ENCODE results near the gene ZEB1. TPM values are rescaled to one million over a fixed set of nuclear protein-coding genes. Genes with fewer than 3 reads are reported as not detected.

ZEB1 gene
- total and polyA plus RNA-seq, 9 of the 15 experiments (the other 6 are each of a cell fraction or from before 2014, with no cell fraction given): 2.1 to 8.4 (median 4.9) TPM

DNA sequence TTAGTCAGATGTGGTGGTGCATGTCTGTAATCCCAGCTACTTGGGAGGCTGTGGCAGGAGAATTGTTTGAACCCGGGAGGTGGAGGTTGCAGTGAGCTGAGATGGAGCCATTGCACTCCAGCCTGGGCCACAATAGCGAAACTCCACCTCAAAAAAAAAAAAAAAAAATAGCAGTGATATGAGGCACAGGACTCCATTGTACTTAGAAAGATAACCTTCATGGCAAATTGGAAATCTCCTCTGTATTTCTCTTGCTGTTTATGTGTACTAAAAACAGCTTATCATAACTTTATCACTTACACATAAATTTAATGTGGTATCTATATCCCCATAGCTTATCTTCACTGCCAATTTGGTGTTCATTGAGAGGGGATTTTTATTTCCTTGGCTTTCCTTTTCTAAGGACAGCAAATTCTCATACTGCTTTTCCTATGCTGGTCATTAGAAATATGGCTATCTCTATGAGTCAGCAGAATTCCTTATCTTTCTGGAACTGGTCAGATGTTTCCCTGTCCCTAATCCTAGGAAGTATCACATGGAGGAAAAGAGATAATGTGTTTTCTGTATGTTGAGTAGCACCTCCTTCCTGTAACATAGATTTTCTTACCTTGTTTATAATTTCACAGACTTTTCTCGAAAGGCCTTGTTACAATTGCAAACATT is 40.6 kb upstream of the ZEB1 start (continued):
- no peak for TF ChIP-seq ZNF764 (CRISPR knock-in tag; IDR thresholded peaks at IDR 0.05; ENCODE audit: low read depth)
- TF ChIP-seq RBM39 (optimal IDR thresholded peaks at IDR 0.05; ENCODE audit: low read depth, low read length): no peak
- no peak for TF ChIP-seq ELF4 (CRISPR knock-in tag; IDR thresholded peaks at IDR 0.05)
- no peak for TF ChIP-seq CEBPG (CRISPR knock-in tag; IDR thresholded peaks at IDR 0.05)
- TF ChIP-seq CEBPG (tag; conservative IDR thresholded peaks at IDR 0.05 in 1 of 2, IDR thresholded peaks at IDR 0.05 in 1 of 2): no peak
- no peak for TF ChIP-seq SRSF7 (optimal IDR thresholded peaks at IDR 0.05; ENCODE audit: low read depth, low read length)
- no peak for TF ChIP-seq DEAF1 (CRISPR knock-in tag; IDR thresholded peaks at IDR 0.05)
- no peak for TF ChIP-seq CHD1 (IDR thresholded peaks at IDR 0.05; ENCODE audit: low read length)
- peak; percentile 92 for TF ChIP-seq CBFA2T3 (IDR thresholded peaks at IDR 0.05)
- TF ChIP-seq GABPB1 (CRISPR knock-in tag; IDR thresholded peaks at IDR 0.05): no peak
- no peak for TF ChIP-seq SRSF3 (IDR thresholded peaks at IDR 0.05; ENCODE audit: insufficient read depth, low read length)
- no peak for TF ChIP-seq SAFB2 (IDR thresholded peaks at IDR 0.05; ENCODE audit: borderline replicate concordance, low read depth, low read length, severe bottlenecking)
- TF ChIP-seq ZNF165 (CRISPR knock-in tag; IDR thresholded peaks at IDR 0.05; ENCODE audit: borderline replicate concordance): no peak
- no peak for TF ChIP-seq CHAMP1 (IDR thresholded peaks at IDR 0.05)
- no peak for TF ChIP-seq ZBTB9 (CRISPR knock-in tag; IDR thresholded peaks at IDR 0.05)
- TF ChIP-seq ZNF12 (CRISPR knock-in tag; IDR thresholded peaks at IDR 0.05): no peak
- TF ChIP-seq ZC3H11A (IDR thresholded peaks at IDR 0.05; ENCODE audit: low read depth, low read length): no peak
- TF ChIP-seq SOX6 (IDR thresholded peaks at IDR 0.05): peak; percentile 72; the same call in 1 of the 2 replicates
- TF ChIP-seq SLC30A9 (CRISPR knock-in tag; IDR thresholded peaks at IDR 0.05): no peak
- no peak for TF ChIP-seq ZNF311 (CRISPR knock-in tag; IDR thresholded peaks at IDR 0.05)
- no peak for TF ChIP-seq MED1 (CRISPR knock-in tag; IDR thresholded peaks at IDR 0.05; ENCODE audit: borderline replicate concordance)
- TF ChIP-seq XRCC5 (IDR thresholded peaks at IDR 0.05; ENCODE audit: low read depth, low read length): no peak
- no peak for TF ChIP-seq LCOR (CRISPR knock-in tag; IDR thresholded peaks at IDR 0.05)
- no peak for TF ChIP-seq SMAD1 (IDR thresholded peaks at IDR 0.05; ENCODE audit: low read depth, low read length, partially characterized antibody)
- peak; percentile 70 for TF ChIP-seq JUND (IDR thresholded peaks at IDR 0.05; ENCODE audit: borderline replicate concordance, low read depth, low read length)
- peak; percentile 70; the same call in 2 of the 3 replicates for TF ChIP-seq JUND (tag; IDR thresholded peaks at IDR 0.05; ENCODE audit: borderline replicate concordance, low read depth, low read length)
